Gastrocnemius medialis (tissue), 4 donors: ENCODE measurements around the gene NLRP9.

Experiments
- CTCF ChIP-seq, 5 experiments: fragments of 450-650 bp in 3 of 5; fragments of 200-600 bp in 2 of 5; sonication (generic) in 2 of 5; IDR thresholded peaks in 4 of 5; conservative IDR thresholded peaks in 1 of 5; 1 replicate in 4 of 5; 2 replicates in 1 of 5; pipeline ENCODE4 v1.5.1; 2016 to 2019; ENCODE audit warnings: antibody characterized with exemption in 5 of 5, mild to moderate bottlenecking in 3 of 5, moderate library complexity in 3 of 5
- POLR2A ChIP-seq, 2 donors: fragments of 450-650 bp; IDR thresholded peaks; one replicate each; pipeline ENCODE4 v1.6.1; 2017; ENCODE audit warnings: antibody characterized with exemption in 2 of 2, mild to moderate bottlenecking in 2 of 2, moderate library complexity in 2 of 2

- TF ChIP-seq CTCF (IDR thresholded peaks at IDR 0.05 in 4 of 5, conservative IDR thresholded peaks at IDR 0.05 in 1 of 5) (no peak), POLR2A (IDR thresholded peaks at IDR 0.05) (no peak)
These were observed 39.0 kb downstream of the NLRP9 start for GRCh38 chr19:55699221-55699620.
